ENCODE results near the gene SAC3D1. TPM values are rescaled to one million over a fixed set of nuclear protein-coding genes. Genes with fewer than 3 reads are reported as not detected.
A peak's percentile ranks its signal among the peaks of the same experiment; 100 is the strongest.
"Not testable (repeated sequence)": the region's sequence is repeated elsewhere in the genome, so short reads cannot be mapped to it uniquely, and the experiment has no call there.

The SAC3D1 gene
- polyA plus RNA-seq, 2 donors: 6.2 to 12.1 TPM

DNA sequence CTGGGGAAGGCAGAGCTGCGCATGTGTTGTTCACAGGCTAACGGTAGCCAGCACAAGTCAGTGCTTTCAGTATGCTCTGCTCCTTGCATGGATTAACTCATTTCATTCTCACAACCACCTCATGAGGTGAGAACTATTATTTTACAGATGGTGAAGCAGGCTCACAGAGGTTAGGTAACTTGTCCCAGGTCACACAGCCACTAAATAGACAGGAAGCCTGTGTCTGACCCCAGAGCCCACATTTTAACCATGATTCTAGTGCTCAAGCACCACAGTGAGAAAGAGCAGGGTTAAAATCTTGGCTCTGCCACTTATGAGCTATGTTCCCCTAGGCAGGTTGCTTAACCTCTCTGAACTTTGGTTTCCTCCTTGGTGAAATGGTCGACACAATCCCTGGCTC is 20.0 kb upstream of the SAC3D1 start:
- 72% methylated on average over 3 of the region's 3 CpGs for WGBS, 2 donors
- H3K9me3 ChIP-seq (ENCODE audit: control insufficient read depth in 2 of 2, insufficient read depth in 1 of 2, low read depth in 1 of 2, low read length in 1 of 2): no peaks in the 10 kb centered on the region
- peaks cover 8 to 19% of the 10 kb centered on the region in 2 donors for H3K36me3 ChIP-seq (ENCODE audit: control insufficient read depth in 2 of 2, insufficient read depth in 2 of 2, low read length in 1 of 2)
- no peaks in the 10 kb centered on the region for H3K27me3 ChIP-seq (ENCODE audit: control insufficient read depth in 1 of 2, insufficient read depth in 2 of 2, low read length in 2 of 2)
- H3K4me1 ChIP-seq (ENCODE audit: control insufficient read depth in 2 of 2, insufficient read depth in 2 of 2, low read length in 1 of 2): peaks cover 0 to 5% of the 10 kb centered on the region in 2 donors
- no peak overlapping the region for H3K27ac ChIP-seq (ENCODE audit: low read depth in 2 of 2, low read length in 1 of 2)
- no peak overlapping the region for H3K4me3 ChIP-seq (ENCODE audit: low read depth in 1 of 2, low read length in 2 of 2)

- Histone ChIP-seq H3K4me1 (ENCODE audit: control insufficient read depth in 2 of 2, insufficient read depth in 2 of 2, low read length in 1 of 2) (peaks cover 0 to 4% of the 10 kb centered on the region in 2 donors), H3K27ac (ENCODE audit: low read depth in 2 of 2, low read length in 1 of 2) (no peak overlapping the region), H3K4me3 (ENCODE audit: low read depth in 1 of 2, low read length in 2 of 2) (no peak overlapping the region), H3K9me3 (ENCODE audit: control insufficient read depth in 2 of 2, insufficient read depth in 1 of 2, low read depth in 1 of 2, low read length in 1 of 2) (no peaks in the 10 kb centered on the region), H3K27me3 (ENCODE audit: control insufficient read depth in 1 of 2, insufficient read depth in 2 of 2, low read length in 2 of 2) (no peaks in the 10 kb centered on the region), H3K36me3 (ENCODE audit: control insufficient read depth in 2 of 2, insufficient read depth in 2 of 2, low read length in 1 of 2) (peaks cover 8 to 17% of the 10 kb centered on the region in 2 donors)
- WGBS, 2 donors: 88 to 93% methylated on average over 6 to 11 of the region's 11 CpGs
These were observed 19.5 kb upstream of the SAC3D1 start for GRCh38 chr11:65021509-65021908.

DNA sequence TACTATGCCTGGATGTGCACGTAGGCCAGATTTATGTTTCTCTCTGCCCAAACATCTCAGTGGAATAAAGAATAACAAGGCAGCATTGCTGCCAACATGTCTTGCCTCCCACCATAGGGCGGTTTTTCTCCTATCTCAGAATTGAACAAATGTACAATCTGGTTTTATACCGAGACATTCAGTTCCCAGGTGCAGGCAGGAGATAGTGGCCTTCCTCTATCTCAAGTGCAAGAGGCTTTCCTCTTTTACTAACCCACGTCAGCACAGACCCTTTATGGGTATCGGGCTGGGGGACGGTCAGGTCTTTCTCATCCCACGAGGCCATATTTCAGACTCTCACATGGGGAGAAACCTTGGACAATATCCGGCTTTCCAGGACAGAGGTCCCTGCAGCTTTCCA is 17.5 kb upstream of the SAC3D1 start:
- not testable (repeated sequence) for H3K27me3 ChIP-seq (ENCODE audit: control insufficient read depth in 1 of 2, insufficient read depth in 2 of 2, low read length in 2 of 2); H3K4me3 ChIP-seq (ENCODE audit: low read depth in 1 of 2, low read length in 2 of 2); H3K27ac ChIP-seq (ENCODE audit: low read depth in 2 of 2, low read length in 1 of 2); H3K9me3 ChIP-seq (ENCODE audit: control insufficient read depth in 2 of 2, insufficient read depth in 1 of 2, low read depth in 1 of 2, low read length in 1 of 2); H3K4me1 ChIP-seq (ENCODE audit: control insufficient read depth in 2 of 2, insufficient read depth in 2 of 2, low read length in 1 of 2)
- peaks cover 8 to 14% of the 10 kb centered on the region in 2 donors for H3K36me3 ChIP-seq (ENCODE audit: control insufficient read depth in 2 of 2, insufficient read depth in 2 of 2, low read length in 1 of 2)
- 74 to 82% methylated on average over 8 of the region's 8 CpGs for WGBS, 2 donors

GRCh38 chr11:65026810-65027209 is 14.2 kb upstream of the SAC3D1 start:
- 59% methylated on average over 10 of the region's 10 CpGs for WGBS, 2 donors
- Histone ChIP-seq H3K9me3 (ENCODE audit: control insufficient read depth in 2 of 2, insufficient read depth in 1 of 2, low read depth in 1 of 2, low read length in 1 of 2) (no peaks in the 10 kb centered on the region), H3K27me3 (ENCODE audit: control insufficient read depth in 1 of 2, insufficient read depth in 2 of 2, low read length in 2 of 2) (no peaks in the 10 kb centered on the region), H3K4me1 (ENCODE audit: control insufficient read depth in 2 of 2, insufficient read depth in 2 of 2, low read length in 1 of 2) (no peaks in the 10 kb centered on the region), H3K27ac (ENCODE audit: low read depth in 2 of 2, low read length in 1 of 2) (peak overlapping the region; percentile 93 to 98), H3K36me3 (ENCODE audit: control insufficient read depth in 2 of 2, insufficient read depth in 2 of 2, low read length in 1 of 2) (peaks cover 0 to 3% of the 10 kb centered on the region in 2 donors), H3K4me3 (ENCODE audit: low read depth in 1 of 2, low read length in 2 of 2) (peak overlapping the region; percentile 47 to 67)

DNA sequence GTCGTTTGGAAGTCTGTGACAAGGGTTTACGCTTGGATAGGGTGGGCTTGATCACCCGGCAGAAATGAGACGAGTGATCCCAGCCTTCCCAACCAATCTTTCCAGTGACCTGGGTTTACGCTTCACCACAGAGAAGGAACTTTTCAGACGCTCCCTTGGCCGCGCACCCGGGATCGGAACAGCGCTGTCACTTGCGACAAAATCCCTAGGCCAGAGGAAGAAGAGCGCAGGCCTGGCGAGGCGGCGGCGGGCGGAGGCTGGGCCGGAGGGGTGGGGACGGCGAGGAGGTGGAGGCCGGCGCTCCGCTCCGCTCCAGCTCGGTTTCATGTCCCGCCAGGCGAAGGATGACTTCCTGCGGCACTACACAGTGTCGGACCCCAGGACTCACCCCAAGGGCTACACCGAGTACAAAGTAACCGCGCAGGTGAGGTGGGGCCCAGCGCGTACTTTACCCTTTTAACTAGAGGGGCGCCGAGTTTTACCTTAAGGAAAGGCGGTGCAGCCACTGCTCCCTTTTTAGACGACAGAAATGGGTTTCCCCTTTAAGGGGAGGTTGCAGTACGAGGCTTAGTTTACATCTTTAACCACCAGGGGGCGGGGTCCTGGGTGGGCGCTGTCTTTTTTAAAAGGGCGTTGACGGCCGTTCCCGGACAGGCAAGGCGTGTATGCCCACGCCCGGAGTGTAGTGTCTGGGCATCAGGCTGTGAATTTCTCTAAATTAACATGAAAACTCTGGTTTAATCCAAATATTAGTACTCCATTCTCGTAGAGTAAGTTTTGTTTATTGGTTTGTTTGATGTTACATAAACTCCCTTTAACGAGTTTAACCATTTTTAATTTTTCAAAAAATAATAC is 13.6 kb upstream of the SAC3D1 start, which contains the start of gene SNX15:
Gene SNX15, plus strand, starts transcription at position 227 of the 855 bp plus-strand sequence. Its CDS starts 99 bp downstream, at position 326.
- 1% methylated on average over 51 of the region's 51 CpGs for whole genome bisulfite sequencing, 2 donors
- no peaks in the 10 kb centered on the region for H3K4me1 ChIP-seq (ENCODE audit: control insufficient read depth in 2 of 2, insufficient read depth in 2 of 2, low read length in 1 of 2)
- H3K36me3 ChIP-seq (ENCODE audit: control insufficient read depth in 2 of 2, insufficient read depth in 2 of 2, low read length in 1 of 2): peaks cover 0 to 7% of the 10 kb centered on the region in 2 donors
- H3K27ac ChIP-seq (ENCODE audit: low read depth in 2 of 2, low read length in 1 of 2): peak within 1 kb of the TSS; percentile 93 to 98
- H3K4me3 ChIP-seq (ENCODE audit: low read depth in 1 of 2, low read length in 2 of 2): peak within 1 kb of the TSS; percentile 47 to 67
- no peaks in the 10 kb centered on the region for H3K27me3 ChIP-seq (ENCODE audit: control insufficient read depth in 1 of 2, insufficient read depth in 2 of 2, low read length in 2 of 2)
- no peaks in the 10 kb centered on the region for H3K9me3 ChIP-seq (ENCODE audit: control insufficient read depth in 2 of 2, insufficient read depth in 1 of 2, low read depth in 1 of 2, low read length in 1 of 2)

GRCh38 chr11:65032216-65032615 is 8.8 kb upstream of the SAC3D1 start:
- Histone ChIP-seq H3K27ac (ENCODE audit: low read depth in 2 of 2, low read length in 1 of 2) (no peak overlapping the region), H3K27me3 (ENCODE audit: control insufficient read depth in 1 of 2, insufficient read depth in 2 of 2, low read length in 2 of 2) (no peaks in the 10 kb centered on the region), H3K4me1 (ENCODE audit: control insufficient read depth in 2 of 2, insufficient read depth in 2 of 2, low read length in 1 of 2) (no peaks in the 10 kb centered on the region), H3K9me3 (ENCODE audit: control insufficient read depth in 2 of 2, insufficient read depth in 1 of 2, low read depth in 1 of 2, low read length in 1 of 2) (no peaks in the 10 kb centered on the region), H3K4me3 (ENCODE audit: low read depth in 1 of 2, low read length in 2 of 2) (no peak overlapping the region), H3K36me3 (ENCODE audit: control insufficient read depth in 2 of 2, insufficient read depth in 2 of 2, low read length in 1 of 2) (peaks cover 14 to 26% of the 10 kb centered on the region in 2 donors)
- WGBS, 2 donors: 82 to 86% methylated on average over 13 of the region's 13 CpGs

DNA sequence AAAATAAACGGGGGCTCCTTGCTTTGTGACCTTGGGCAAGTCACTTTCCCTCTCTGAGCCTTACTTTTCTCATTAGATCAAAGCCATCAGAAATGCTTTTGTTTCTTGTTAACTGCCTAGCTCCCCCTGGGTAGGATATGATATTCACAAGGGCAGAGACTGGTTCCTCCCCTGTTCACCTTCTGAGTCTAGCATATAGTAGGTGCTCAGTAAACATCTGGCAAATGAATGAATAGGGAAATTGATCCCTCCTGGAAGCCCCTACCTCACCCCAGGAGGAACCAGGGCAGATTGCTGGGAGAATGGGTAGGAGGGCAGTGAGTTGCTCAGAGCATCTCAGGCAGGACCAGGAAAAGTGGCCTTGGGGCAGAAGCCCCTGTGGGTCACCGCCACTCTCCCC is 6.6 kb upstream of the SAC3D1 start:
- Histone ChIP-seq H3K9me3 (ENCODE audit: control insufficient read depth in 2 of 2, insufficient read depth in 1 of 2, low read depth in 1 of 2, low read length in 1 of 2) (no peaks in the 10 kb centered on the region), H3K4me1 (ENCODE audit: control insufficient read depth in 2 of 2, insufficient read depth in 2 of 2, low read length in 1 of 2) (no peaks in the 10 kb centered on the region), H3K27me3 (ENCODE audit: control insufficient read depth in 1 of 2, insufficient read depth in 2 of 2, low read length in 2 of 2) (no peaks in the 10 kb centered on the region), H3K36me3 (ENCODE audit: control insufficient read depth in 2 of 2, insufficient read depth in 2 of 2, low read length in 1 of 2) (peaks cover 14 to 37% of the 10 kb centered on the region in 2 donors), H3K4me3 (ENCODE audit: low read depth in 1 of 2, low read length in 2 of 2) (no peak overlapping the region), H3K27ac (ENCODE audit: low read depth in 2 of 2, low read length in 1 of 2) (no peak overlapping the region)
- 84 to 91% methylated on average over 2 of the region's 2 CpGs for WGBS, 2 donors

- H3K27ac ChIP-seq (ENCODE audit: low read depth in 2 of 2, low read length in 1 of 2): no peak overlapping the region
- H3K9me3 ChIP-seq (ENCODE audit: control insufficient read depth in 2 of 2, insufficient read depth in 1 of 2, low read depth in 1 of 2, low read length in 1 of 2): no peaks in the 10 kb centered on the region
- no peaks in the 10 kb centered on the region for H3K4me1 ChIP-seq (ENCODE audit: control insufficient read depth in 2 of 2, insufficient read depth in 2 of 2, low read length in 1 of 2)
- WGBS, 2 donors: 82 to 86% methylated on average over 11 of the region's 11 CpGs
- peaks cover 14 to 40% of the 10 kb centered on the region in 2 donors for H3K36me3 ChIP-seq (ENCODE audit: control insufficient read depth in 2 of 2, insufficient read depth in 2 of 2, low read length in 1 of 2)
- no peaks in the 10 kb centered on the region for H3K27me3 ChIP-seq (ENCODE audit: control insufficient read depth in 1 of 2, insufficient read depth in 2 of 2, low read length in 2 of 2)
- no peak overlapping the region for H3K4me3 ChIP-seq (ENCODE audit: low read depth in 1 of 2, low read length in 2 of 2)
These were observed 5.4 kb upstream of the SAC3D1 start for GRCh38 chr11:65035579-65035978.

- H3K4me3 ChIP-seq (ENCODE audit: low read depth in 1 of 2, low read length in 2 of 2): no peak overlapping the region
- H3K27ac ChIP-seq (ENCODE audit: low read depth in 2 of 2, low read length in 1 of 2): no peak overlapping the region
- H3K27me3 ChIP-seq (ENCODE audit: control insufficient read depth in 1 of 2, insufficient read depth in 2 of 2, low read length in 2 of 2): no peaks in the 10 kb centered on the region
- peaks cover 14 to 38% of the 10 kb centered on the region in 2 donors for H3K36me3 ChIP-seq (ENCODE audit: control insufficient read depth in 2 of 2, insufficient read depth in 2 of 2, low read length in 1 of 2)
- WGBS, 2 donors: 65 to 77% methylated on average over 6 of the region's 6 CpGs
- no peaks in the 10 kb centered on the region for H3K9me3 ChIP-seq (ENCODE audit: control insufficient read depth in 2 of 2, insufficient read depth in 1 of 2, low read depth in 1 of 2, low read length in 1 of 2)
- H3K4me1 ChIP-seq (ENCODE audit: control insufficient read depth in 2 of 2, insufficient read depth in 2 of 2, low read length in 1 of 2): no peaks in the 10 kb centered on the region
These were observed 4.1 kb upstream of the SAC3D1 start for GRCh38 chr11:65036931-65037330.

- WGBS, 2 donors: 14 to 15% methylated on average over 7 of the region's 7 CpGs
- Histone ChIP-seq H3K9me3 (ENCODE audit: control insufficient read depth in 2 of 2, insufficient read depth in 1 of 2, low read depth in 1 of 2, low read length in 1 of 2) (no peaks in the 10 kb centered on the region), H3K4me1 (ENCODE audit: control insufficient read depth in 2 of 2, insufficient read depth in 2 of 2, low read length in 1 of 2) (peaks cover 0 to 1% of the 10 kb centered on the region in 2 donors), H3K27ac (ENCODE audit: low read depth in 2 of 2, low read length in 1 of 2) (peak overlapping the region; percentile 97 to 99), H3K4me3 (ENCODE audit: low read depth in 1 of 2, low read length in 2 of 2) (peak overlapping the region; percentile 69 to 76), H3K36me3 (ENCODE audit: control insufficient read depth in 2 of 2, insufficient read depth in 2 of 2, low read length in 1 of 2) (peaks cover 5 to 33% of the 10 kb centered on the region in 2 donors), H3K27me3 (ENCODE audit: control insufficient read depth in 1 of 2, insufficient read depth in 2 of 2, low read length in 2 of 2) (no peaks in the 10 kb centered on the region)
These were observed 527 bp upstream of the SAC3D1 start for GRCh38 chr11:65040520-65040846.
